NB4 (cell line): Measurements from ENCODE around the gene TUBA4B.
"Not testable (repeated sequence)": the region's sequence is repeated elsewhere in the genome, so short reads cannot be mapped to it uniquely, and the experiment has no call there.

Experiments used
- DNase-seq: peaks from one replicate; pipeline ENCODE4 v3.0.0; 2010; ENCODE audit warnings: low read depth
- H3K4me3 ChIP-seq: one replicate; pipeline ENCODE4 v1.5.1; 2011; ENCODE audit warnings: mild to moderate bottlenecking, low read depth, low read length, moderate library complexity
- MAX ChIP-seq: IDR thresholded peaks from 2 replicates; pipeline ENCODE4 v1.6.1; 2011; ENCODE audit warnings: low read depth, low read length
- MYC ChIP-seq: IDR thresholded peaks from 2 replicates; pipeline ENCODE4 v1.6.1; 2011; ENCODE audit warnings: low read depth, low read length
- POLR2A ChIP-seq: IDR thresholded peaks from 2 replicates; pipeline ENCODE4 v1.6.1; 2011; ENCODE audit warnings: mild to moderate bottlenecking; ENCODE audit not compliant: insufficient read length; ENCODE audit errors: extremely low read depth
- TF ChIP-seq, protein P1 (sequence below): IDR thresholded peaks from one replicate; pipeline ENCODE4 v1.5.1; 2012; ENCODE audit warnings: low read depth, low read length

Gene TUBA4B

GRCh38 chr2:219285894-219286425 is 32.9 kb downstream of the TUBA4B start:
- no peak overlapping the region for H3K4me3 ChIP-seq
- TF ChIP-seq, protein P1, sequence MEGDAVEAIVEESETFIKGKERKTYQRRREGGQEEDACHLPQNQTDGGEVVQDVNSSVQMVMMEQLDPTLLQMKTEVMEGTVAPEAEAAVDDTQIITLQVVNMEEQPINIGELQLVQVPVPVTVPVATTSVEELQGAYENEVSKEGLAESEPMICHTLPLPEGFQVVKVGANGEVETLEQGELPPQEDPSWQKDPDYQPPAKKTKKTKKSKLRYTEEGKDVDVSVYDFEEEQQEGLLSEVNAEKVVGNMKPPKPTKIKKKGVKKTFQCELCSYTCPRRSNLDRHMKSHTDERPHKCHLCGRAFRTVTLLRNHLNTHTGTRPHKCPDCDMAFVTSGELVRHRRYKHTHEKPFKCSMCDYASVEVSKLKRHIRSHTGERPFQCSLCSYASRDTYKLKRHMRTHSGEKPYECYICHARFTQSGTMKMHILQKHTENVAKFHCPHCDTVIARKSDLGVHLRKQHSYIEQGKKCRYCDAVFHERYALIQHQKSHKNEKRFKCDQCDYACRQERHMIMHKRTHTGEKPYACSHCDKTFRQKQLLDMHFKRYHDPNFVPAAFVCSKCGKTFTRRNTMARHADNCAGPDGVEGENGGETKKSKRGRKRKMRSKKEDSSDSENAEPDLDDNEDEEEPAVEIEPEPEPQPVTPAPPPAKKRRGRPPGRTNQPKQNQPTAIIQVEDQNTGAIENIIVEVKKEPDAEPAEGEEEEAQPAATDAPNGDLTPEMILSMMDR: no peak
- TF ChIP-seq MYC: no peak
- TF ChIP-seq POLR2A: no peak
- TF ChIP-seq MAX: no peak
- DNase-seq: no peak

DNA sequence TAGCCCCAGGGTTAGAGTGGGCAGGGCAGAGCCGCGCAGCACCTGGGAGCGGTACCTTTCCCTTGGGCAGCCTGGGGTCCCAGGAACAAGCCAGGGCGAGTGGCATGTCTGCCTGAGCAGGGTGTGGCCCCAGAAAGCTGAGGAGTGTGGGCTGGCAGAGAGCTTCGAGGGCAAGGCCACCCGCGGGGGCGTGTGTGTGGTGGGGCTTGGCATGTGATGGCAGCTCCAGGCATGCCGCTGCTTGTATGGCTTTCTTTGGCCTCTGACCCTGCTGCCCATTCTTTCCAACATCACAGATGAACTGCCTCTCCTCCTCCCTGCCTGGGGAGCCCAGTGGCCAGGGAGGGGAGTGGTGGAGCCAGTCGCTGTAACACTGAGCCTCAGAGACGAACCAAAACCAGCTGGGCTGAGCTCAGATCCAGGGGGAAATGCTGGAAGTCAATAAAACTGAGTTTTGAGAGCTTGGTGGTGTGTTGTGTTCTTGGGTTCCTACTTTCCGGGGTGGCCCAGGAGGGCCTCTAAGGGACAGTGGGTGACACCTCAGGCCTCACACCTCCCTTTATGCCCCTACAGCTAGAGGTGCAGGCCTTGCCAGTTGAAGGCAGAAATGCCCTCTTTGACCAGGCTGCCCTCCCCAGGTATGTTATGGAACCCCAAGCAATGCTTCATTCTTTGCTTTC is 33.5 kb downstream of the TUBA4B start:
- TF ChIP-seq MYC (no peak), MAX (no peak), POLR2A (no peak)
- TF ChIP-seq, protein P1: no peak
- H3K4me3 ChIP-seq: no peak overlapping the region
- no peak for DNase-seq

GRCh38 chr2:219287116-219287440 is 34.0 kb downstream of the TUBA4B start:
- not testable (repeated sequence) for H3K4me3 ChIP-seq, DNase-seq

- DNase-seq: peak; percentile 37
- TF ChIP-seq, protein P1: no peak
- TF ChIP-seq MAX (no peak), MYC (no peak), POLR2A (no peak)
Measured at GRCh38 chr2:219287580-219288265, 34.7 kb downstream of the TUBA4B start.

GRCh38 chr2:219289195-219289536 is 36.1 kb downstream of the TUBA4B start:
- TF ChIP-seq MYC (no peak), POLR2A (no peak), MAX (no peak)
- TF ChIP-seq, protein P1: no peak
- H3K4me3 ChIP-seq: no peak overlapping the region

More at GRCh38 chr2:219287580-219288265, 34.7 kb downstream of the TUBA4B start:
- H3K4me3 ChIP-seq: no peak overlapping the region

GRCh38 chr2:219289537-219290361 is 36.7 kb downstream of the TUBA4B start:
- DNase-seq: peak; percentile 48
- TF ChIP-seq MAX (0 out of 2 replicates have a peak, but pooled peaks have one; percentile 12), POLR2A (no peak)
- H3K4me3 ChIP-seq: no peak overlapping the region

More at GRCh38 chr2:219289195-219289536, 36.1 kb downstream of the TUBA4B start:
- DNase-seq: no peak
